Activated T-helper 2 cell treated with anti-CD3 and anti-CD28 coated beads, Interferon-gamma antibody, Interleukin-2, Interleukin-4, amounts not matched to agents 10 μg/mL and 5 μg/mL and 100 μg/mL, durations not matched to agents 14 hours and 24 hours and 36 hours (primary cell): ENCODE measurements around the gene PPP1R12C. TPM values are rescaled to one million over a fixed set of nuclear protein-coding genes. Genes with fewer than 3 reads are reported as not detected.

Experiments
- DNase-seq: peaks from one replicate; pipeline ENCODE4 v3.0.0; 2021; ENCODE audit warnings: low spot score
- H3K27ac Mint-ChIP-seq: one replicate; pipeline ENCODE4 v1.8.0; 2021; ENCODE audit warnings: mixed read lengths
- H3K27me3 Mint-ChIP-seq: one replicate; pipeline ENCODE4 v1.8.0; 2021; ENCODE audit warnings: low read depth, mixed read lengths
- H3K36me3 Mint-ChIP-seq: one replicate; pipeline ENCODE4 v1.8.0; 2021; ENCODE audit warnings: low read depth, mixed read lengths
- H3K4me1 Mint-ChIP-seq: one replicate; pipeline ENCODE4 v1.8.0; 2021; ENCODE audit warnings: low read depth, mixed read lengths
- H3K4me3 Mint-ChIP-seq: one replicate; pipeline ENCODE4 v1.8.0; 2021; ENCODE audit warnings: low read depth, mild to moderate bottlenecking, moderate library complexity, mixed read lengths
- H3K9me3 Mint-ChIP-seq: one replicate; pipeline ENCODE4 v1.8.0; 2021; ENCODE audit warnings: mixed read lengths
- intact Hi-C: fragments of 100-400 bp; cut with micrococcal nuclease; formaldehyde crosslinking; loops from one replicate; pipeline ENCODE4 v1.15.1; 2023
- total RNA-seq: library from RNA; stranded (reverse); gene quantifications from 2 replicates; pipeline ENCODE4 v1.2.3, GENCODE V29; 2022

PPP1R12C gene
- total RNA-seq, 1 donor from 2014 or later, result 108 TPM

DNA sequence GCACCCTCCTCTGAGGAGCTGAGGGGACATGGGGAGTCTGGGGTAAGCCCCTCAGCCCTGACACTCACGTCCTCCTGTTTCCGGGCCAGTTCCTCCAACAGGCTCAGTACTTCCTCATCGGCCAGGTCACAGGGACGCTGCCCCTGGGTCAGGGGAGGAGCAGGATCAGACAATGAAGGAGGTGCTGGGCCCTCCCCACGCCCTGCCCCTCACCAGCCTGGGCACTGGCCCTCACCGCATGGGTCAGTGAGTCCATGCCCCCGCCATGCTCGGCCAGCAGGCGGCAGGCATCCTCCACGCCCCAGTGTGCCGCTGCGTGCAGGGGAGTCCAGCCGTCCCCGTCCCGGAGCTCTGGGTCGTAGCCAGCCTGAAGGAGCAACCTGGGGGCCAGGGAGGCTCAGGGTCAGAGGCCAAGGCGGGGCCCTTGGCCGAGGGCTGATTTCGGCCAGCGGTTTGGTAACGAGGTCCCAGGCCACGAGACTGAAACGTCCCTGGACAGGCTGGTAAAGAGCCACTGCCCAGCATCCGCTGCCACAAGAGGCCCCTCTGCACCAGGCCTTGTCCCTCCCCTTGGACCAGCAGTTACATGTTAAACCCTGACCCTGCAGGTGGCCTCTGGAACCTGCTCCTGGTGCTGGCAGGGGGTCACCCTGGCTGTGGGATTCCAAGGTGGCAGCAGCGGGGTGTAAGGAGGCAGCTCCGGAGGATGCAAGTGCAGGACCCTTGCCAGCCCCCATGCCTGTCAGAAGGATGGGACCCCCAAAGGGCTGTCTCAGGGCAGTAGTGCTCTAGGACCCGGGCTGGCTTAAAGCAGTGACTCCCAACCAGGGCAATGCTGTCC is 18.5 kb downstream of the PPP1R12C start:
- Mint-ChIP-seq H3K9me3 (no peaks in the 10 kb centered on the region), H3K27ac (no peak overlapping the region), H3K36me3 (peaks cover 32% of the 10 kb centered on the region), H3K27me3 (no peaks in the 10 kb centered on the region), H3K4me1 (no peaks in the 10 kb centered on the region), H3K4me3 (no peak overlapping the region)
- intact Hi-C loops, result no loop called here
- DNase-seq, result no peak

GRCh38 chr19:55097864-55098715 is 19.3 kb downstream of the PPP1R12C start:
- H3K36me3 Mint-ChIP-seq, result peaks cover 26% of the 10 kb centered on the region
- no peak overlapping the region for H3K4me3 Mint-ChIP-seq
- no peaks in the 10 kb centered on the region for H3K27me3 Mint-ChIP-seq
- DNase-seq, result no peak
- no peak overlapping the region for H3K27ac Mint-ChIP-seq
- H3K4me1 Mint-ChIP-seq, result no peaks in the 10 kb centered on the region
- H3K9me3 Mint-ChIP-seq, result no peaks in the 10 kb centered on the region
- intact Hi-C loops, result no loop called here

GRCh38 chr19:55096061-55096701 is 21.3 kb downstream of the PPP1R12C start:
- H3K27ac Mint-ChIP-seq, result no peak overlapping the region
- no peaks in the 10 kb centered on the region for H3K9me3 Mint-ChIP-seq
- no peaks in the 10 kb centered on the region for H3K27me3 Mint-ChIP-seq
- intact Hi-C loops, result no loop called here
- no peak overlapping the region for H3K4me3 Mint-ChIP-seq
- H3K4me1 Mint-ChIP-seq, result no peaks in the 10 kb centered on the region
- DNase-seq, result no peak
- H3K36me3 Mint-ChIP-seq, result peaks cover 10% of the 10 kb centered on the region

DNA sequence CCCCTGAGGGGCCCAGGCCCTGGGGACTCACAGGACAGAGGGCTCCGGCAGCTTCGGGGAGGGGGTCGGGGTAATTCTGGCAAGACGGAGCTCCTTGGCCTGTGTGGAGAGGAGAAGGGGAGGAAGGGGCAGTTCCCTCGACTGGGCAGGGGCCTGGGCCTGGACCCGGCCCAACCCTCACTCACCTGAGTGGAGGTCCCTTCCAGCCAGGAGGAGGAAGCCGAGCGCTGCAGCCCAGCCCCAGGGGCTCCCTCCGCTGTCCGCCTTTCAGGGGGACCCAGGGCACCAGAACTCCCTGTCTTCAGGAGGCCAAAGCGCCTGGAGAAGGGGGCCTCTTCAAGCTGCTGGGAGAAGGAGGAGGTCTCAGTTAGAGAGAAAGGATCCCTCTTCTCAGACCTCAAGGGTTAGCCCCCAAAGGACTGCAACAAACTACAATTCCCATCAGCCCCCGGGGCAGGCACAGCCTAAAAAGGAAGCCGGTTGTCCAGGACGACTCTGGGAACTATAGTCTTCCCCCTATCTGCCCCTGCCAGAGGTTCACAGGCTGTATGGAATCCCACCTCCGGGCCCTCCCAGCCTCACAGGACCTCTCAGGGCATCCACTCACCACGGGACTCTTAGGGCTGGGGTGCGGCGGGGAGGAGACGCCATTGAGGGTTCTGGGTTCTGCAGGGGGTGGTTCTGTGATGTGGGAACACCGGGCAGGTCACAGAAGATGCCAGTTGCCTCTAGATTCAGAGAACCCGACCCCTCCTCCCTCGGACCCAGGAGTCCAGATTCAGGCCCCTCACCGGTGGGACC is 22.0 kb downstream of the PPP1R12C start:
- H3K27ac Mint-ChIP-seq, result no peak overlapping the region
- intact Hi-C loops, result no loop called here
- no peak for DNase-seq
- no peak overlapping the region for H3K4me3 Mint-ChIP-seq
- H3K36me3 Mint-ChIP-seq, result peaks cover 16% of the 10 kb centered on the region
- H3K9me3 Mint-ChIP-seq, result no peaks in the 10 kb centered on the region
- H3K4me1 Mint-ChIP-seq, result no peaks in the 10 kb centered on the region
- H3K27me3 Mint-ChIP-seq, result no peaks in the 10 kb centered on the region

GRCh38 chr19:55094456-55095259 is 22.8 kb downstream of the PPP1R12C start:
- intact Hi-C loops, result no loop called here
- no peaks in the 10 kb centered on the region for H3K27me3 Mint-ChIP-seq
- no peaks in the 10 kb centered on the region for H3K4me1 Mint-ChIP-seq
- H3K9me3 Mint-ChIP-seq, result no peaks in the 10 kb centered on the region
- no peak overlapping the region for H3K27ac Mint-ChIP-seq
- no peak for DNase-seq
- no peak overlapping the region for H3K4me3 Mint-ChIP-seq
- H3K36me3 Mint-ChIP-seq, result peaks cover 14% of the 10 kb centered on the region

- intact Hi-C loops, result no loop called here
- peaks cover 10% of the 10 kb centered on the region for H3K27me3 Mint-ChIP-seq
- H3K4me1 Mint-ChIP-seq, result peaks cover 7% of the 10 kb centered on the region
- DNase-seq, result no peak
- H3K4me3 Mint-ChIP-seq, result no peak overlapping the region
- no peak overlapping the region for H3K27ac Mint-ChIP-seq
- H3K9me3 Mint-ChIP-seq, result no peaks in the 10 kb centered on the region
- H3K36me3 Mint-ChIP-seq, result peaks cover 29% of the 10 kb centered on the region
Measured at GRCh38 chr19:55092423-55093318, 24.8 kb downstream of the PPP1R12C start.

DNA sequence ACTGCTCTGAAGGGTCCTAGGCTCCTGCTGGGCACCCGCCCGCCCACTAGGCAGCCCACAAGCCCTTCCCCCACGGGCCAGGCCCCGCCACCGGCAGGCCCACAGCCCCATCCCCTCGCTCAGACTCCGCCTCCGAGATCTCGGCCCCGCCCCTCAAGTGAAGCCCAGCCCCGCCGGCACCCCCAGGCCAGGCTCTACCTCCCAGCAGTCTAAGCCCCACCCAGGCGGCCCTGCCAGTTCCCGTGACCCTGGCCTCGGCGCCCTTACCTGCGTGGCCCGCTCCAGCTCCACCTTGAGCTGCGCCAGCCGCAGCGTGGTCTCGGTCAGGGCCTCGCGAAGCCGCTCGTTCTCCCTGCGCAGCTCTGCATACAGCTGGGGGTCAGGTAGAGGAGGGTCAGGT is 25.5 kb downstream of the PPP1R12C start:
- Mint-ChIP-seq H3K27ac (no peak overlapping the region), H3K27me3 (peaks cover 14% of the 10 kb centered on the region), H3K9me3 (no peaks in the 10 kb centered on the region), H3K4me3 (no peak overlapping the region), H3K36me3 (peaks cover 35% of the 10 kb centered on the region), H3K4me1 (peaks cover 11% of the 10 kb centered on the region)
- no peak for DNase-seq
- intact Hi-C loops, result no loop called here

DNA sequence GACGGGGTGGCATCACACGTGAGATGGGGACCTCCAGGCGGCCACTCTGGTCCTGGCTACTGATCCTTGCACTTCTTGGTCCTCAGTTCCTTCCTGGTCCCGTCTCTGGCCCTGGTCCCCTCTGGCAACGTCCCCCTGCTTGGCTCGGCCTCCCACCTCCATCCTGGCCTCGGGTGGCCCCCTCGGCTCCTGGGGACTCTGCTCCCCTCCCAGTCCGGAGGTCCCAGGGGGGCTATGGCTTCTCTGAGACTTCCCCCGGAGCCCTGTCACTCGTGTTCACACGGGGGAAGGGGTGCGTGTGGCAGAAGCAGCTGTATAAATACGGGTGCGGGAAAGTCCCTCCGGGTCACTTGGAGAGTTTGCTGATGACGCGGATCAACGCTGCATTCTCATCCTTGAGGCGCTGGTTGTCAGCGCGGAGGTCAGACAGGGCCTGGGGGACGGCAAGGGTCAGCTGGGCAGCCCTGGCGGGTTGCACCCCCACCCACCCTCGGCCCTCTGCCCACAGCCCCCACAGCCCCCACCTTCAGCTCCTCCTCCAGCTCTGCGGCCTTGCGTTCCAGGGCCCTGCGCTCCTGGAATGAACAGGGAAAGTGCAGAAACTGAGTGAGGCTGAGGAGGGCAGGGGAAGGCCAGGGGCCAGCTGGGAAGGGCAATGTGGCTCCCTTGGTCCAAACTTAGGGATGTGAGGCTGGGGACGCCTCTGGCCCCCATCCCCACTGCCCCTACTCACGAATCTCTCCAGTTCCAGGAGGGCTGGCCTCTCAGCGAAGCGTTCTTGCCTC is 26.1 kb downstream of the PPP1R12C start:
- Mint-ChIP-seq H3K4me3 (no peak overlapping the region), H3K9me3 (no peaks in the 10 kb centered on the region), H3K36me3 (peaks cover 35% of the 10 kb centered on the region), H3K27ac (no peak overlapping the region), H3K4me1 (peaks cover 11% of the 10 kb centered on the region), H3K27me3 (peaks cover 14% of the 10 kb centered on the region)
- no peak for DNase-seq
- intact Hi-C loops, result no loop called here

- intact Hi-C loops, result no loop called here
- H3K36me3 Mint-ChIP-seq, result peaks cover 35% of the 10 kb centered on the region
- no peak overlapping the region for H3K4me3 Mint-ChIP-seq
- peaks cover 11% of the 10 kb centered on the region for H3K4me1 Mint-ChIP-seq
- no peak overlapping the region for H3K27ac Mint-ChIP-seq
- DNase-seq, result no peak
- H3K9me3 Mint-ChIP-seq, result no peaks in the 10 kb centered on the region
- H3K27me3 Mint-ChIP-seq, result peaks cover 20% of the 10 kb centered on the region
Measured at GRCh38 chr19:55090564-55090963, 26.9 kb downstream of the PPP1R12C start.

GRCh38 chr19:55089342-55089944 is 28.0 kb downstream of the PPP1R12C start:
- intact Hi-C loops, result loop anchor here (10.0 kb wide), 2 partner anchors 75 to 625 kb away; partner anchors contain the start of genes DNAAF3 and LENG9
- Mint-ChIP-seq H3K4me3 (no peak overlapping the region), H3K36me3 (peaks cover 29% of the 10 kb centered on the region), H3K27ac (no peak overlapping the region), H3K9me3 (no peaks in the 10 kb centered on the region), H3K4me1 (peaks cover 11% of the 10 kb centered on the region), H3K27me3 (peaks cover 27% of the 10 kb centered on the region)
- DNase-seq, result no peak
